ENCODE data around the gene MIEN1.
"Not testable (repeated sequence)": the region's sequence is repeated elsewhere in the genome, so short reads cannot be mapped to it uniquely, and the experiment has no call there.

The MIEN1 gene

GRCh38 chr17:39755554-39756379 lies 25.4 kb upstream of the MIEN1 start:
- DNase-seq (ENCODE audit: low read depth in 2 of 2) = peak; percentile 41 to 59

- DNase-seq (ENCODE audit: low read depth in 2 of 2) = no peak
These were observed 24.7 kb upstream of the MIEN1 start for GRCh38 chr17:39754958-39755553.

- peak; percentile 85 to 96 for DNase-seq (ENCODE audit: low read depth in 2 of 2)
These were observed 24.0 kb upstream of the MIEN1 start for GRCh38 chr17:39754161-39754957.

GRCh38 chr17:39753514-39754160 lies 23.3 kb upstream of the MIEN1 start:
- DNase-seq (ENCODE audit: low read depth in 2 of 2) = peak in 1 of 2 donors; percentile 49

- DNase-seq (ENCODE audit: low read depth in 2 of 2) = no peak
These were observed 22.0 kb upstream of the MIEN1 start for GRCh38 chr17:39752241-39752881.

- DNase-seq (ENCODE audit: low read depth in 2 of 2) = no peak
These were observed 21.3 kb upstream of the MIEN1 start for GRCh38 chr17:39751637-39752036.

GRCh38 chr17:39751016-39751543 lies 20.7 kb upstream of the MIEN1 start:
- DNase-seq (ENCODE audit: low read depth in 2 of 2) = no peak

- no peak for DNase-seq (ENCODE audit: low read depth in 2 of 2)
These were observed 20.0 kb upstream of the MIEN1 start for GRCh38 chr17:39750131-39751015.

- DNase-seq (ENCODE audit: low read depth in 2 of 2) = not testable (repeated sequence)
These were observed 18.2 kb upstream of the MIEN1 start for GRCh38 chr17:39748444-39749034.

GRCh38 chr17:39747745-39748144 lies 17.4 kb upstream of the MIEN1 start:
- no peak for DNase-seq (ENCODE audit: low read depth in 2 of 2)

- DNase-seq (ENCODE audit: low read depth in 2 of 2) = no peak
These were observed 15.8 kb upstream of the MIEN1 start for GRCh38 chr17:39746145-39746461.

- no peak for DNase-seq (ENCODE audit: low read depth in 2 of 2)
These were observed 15.2 kb upstream of the MIEN1 start for GRCh38 chr17:39745335-39746144.

- DNase-seq (ENCODE audit: low read depth in 2 of 2) = no peak
These were observed 14.5 kb upstream of the MIEN1 start for GRCh38 chr17:39744836-39745215.

- DNase-seq (ENCODE audit: low read depth in 2 of 2) = no peak
These were observed 13.9 kb upstream of the MIEN1 start for GRCh38 chr17:39744075-39744835.

- no peak for DNase-seq (ENCODE audit: low read depth in 2 of 2)
These were observed 12.6 kb upstream of the MIEN1 start for GRCh38 chr17:39742856-39743436.

GRCh38 chr17:39742126-39742855 lies 12.0 kb upstream of the MIEN1 start:
- no peak for DNase-seq (ENCODE audit: low read depth in 2 of 2)

- DNase-seq (ENCODE audit: low read depth in 2 of 2) = no peak
These were observed 10.2 kb upstream of the MIEN1 start for GRCh38 chr17:39740357-39741111.

Measured in stimulated activated CD8-positive, alpha-beta memory T cell treated with anti-CD3 and anti-CD28 coated beads, Interleukin-7, amount 100 ng/mL, for 4 hours (primary cell).